ENCODE results near the gene FBXW7.

DNA sequence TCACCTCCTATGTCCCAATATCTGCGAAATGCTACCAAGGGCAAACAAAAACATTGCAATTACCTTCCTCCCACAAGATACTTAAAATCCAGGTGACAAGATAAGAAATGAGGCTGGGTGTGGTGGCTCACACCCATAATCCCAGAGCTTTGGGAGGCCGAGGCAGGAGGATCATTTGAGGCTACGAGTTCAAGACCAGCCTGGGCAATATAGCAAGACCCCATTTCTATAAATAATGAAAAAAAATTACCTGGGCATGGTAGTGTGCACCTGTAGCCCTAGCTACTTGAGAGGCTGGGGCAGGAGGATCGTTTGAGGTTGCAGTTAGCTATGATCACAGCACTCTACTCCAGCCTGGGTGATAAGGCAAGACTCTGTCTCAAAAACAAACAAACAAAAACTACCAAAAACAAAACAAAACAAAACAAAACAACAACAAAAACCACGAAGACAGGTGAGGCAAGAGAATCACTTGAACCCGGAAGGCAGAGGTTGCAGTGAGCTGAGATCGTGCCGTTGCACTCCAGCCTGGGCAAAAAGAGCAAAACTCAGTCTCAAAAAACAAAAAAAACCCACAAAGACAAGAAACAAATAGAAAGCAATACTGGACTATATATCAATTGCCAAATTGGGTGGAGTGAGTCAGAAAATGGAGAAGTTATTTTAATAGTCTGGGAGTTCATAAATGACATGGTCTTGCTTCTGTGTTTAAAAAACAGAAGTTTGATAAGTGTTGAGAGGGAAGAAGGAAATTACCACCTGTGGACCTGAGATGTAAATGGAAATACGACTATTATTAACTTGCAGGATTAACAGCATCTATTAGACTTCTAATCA lies 176.5 kb downstream of the FBXW7 start:
- TF ChIP-seq, protein P1, sequence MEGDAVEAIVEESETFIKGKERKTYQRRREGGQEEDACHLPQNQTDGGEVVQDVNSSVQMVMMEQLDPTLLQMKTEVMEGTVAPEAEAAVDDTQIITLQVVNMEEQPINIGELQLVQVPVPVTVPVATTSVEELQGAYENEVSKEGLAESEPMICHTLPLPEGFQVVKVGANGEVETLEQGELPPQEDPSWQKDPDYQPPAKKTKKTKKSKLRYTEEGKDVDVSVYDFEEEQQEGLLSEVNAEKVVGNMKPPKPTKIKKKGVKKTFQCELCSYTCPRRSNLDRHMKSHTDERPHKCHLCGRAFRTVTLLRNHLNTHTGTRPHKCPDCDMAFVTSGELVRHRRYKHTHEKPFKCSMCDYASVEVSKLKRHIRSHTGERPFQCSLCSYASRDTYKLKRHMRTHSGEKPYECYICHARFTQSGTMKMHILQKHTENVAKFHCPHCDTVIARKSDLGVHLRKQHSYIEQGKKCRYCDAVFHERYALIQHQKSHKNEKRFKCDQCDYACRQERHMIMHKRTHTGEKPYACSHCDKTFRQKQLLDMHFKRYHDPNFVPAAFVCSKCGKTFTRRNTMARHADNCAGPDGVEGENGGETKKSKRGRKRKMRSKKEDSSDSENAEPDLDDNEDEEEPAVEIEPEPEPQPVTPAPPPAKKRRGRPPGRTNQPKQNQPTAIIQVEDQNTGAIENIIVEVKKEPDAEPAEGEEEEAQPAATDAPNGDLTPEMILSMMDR (IDR thresholded peaks at IDR 0.05): no peak
- no peak for TF ChIP-seq POLR2A (IDR thresholded peaks at IDR 0.05)

Measured in lower leg skin (tissue), 3 donors.